Measurements from ENCODE around the gene ITPR2.

The ITPR2 gene

GRCh38 chr12:26825459-26826016, 7.5 kb downstream of the ITPR2 start:
- no peak for DNase-seq (ENCODE audit: low read depth in 1 of 2, low spot score in 1 of 2)

- no peak for DNase-seq (ENCODE audit: low read depth in 1 of 2, low spot score in 1 of 2)
Observed at GRCh38 chr12:26823390-26823789, 9.6 kb downstream of the ITPR2 start.

GRCh38 chr12:26822026-26822425, 11.0 kb downstream of the ITPR2 start:
- DNase-seq (ENCODE audit: low read depth in 1 of 2, low spot score in 1 of 2) = no peak

- no peak for DNase-seq (ENCODE audit: low read depth in 1 of 2, low spot score in 1 of 2)
Observed at GRCh38 chr12:26821212-26821701, 11.7 kb downstream of the ITPR2 start.

- DNase-seq (ENCODE audit: low read depth in 1 of 2, low spot score in 1 of 2) = no peak
Observed at GRCh38 chr12:26818636-26819035, 14.4 kb downstream of the ITPR2 start.

- no peak for DNase-seq (ENCODE audit: low read depth in 1 of 2, low spot score in 1 of 2)
Observed at GRCh38 chr12:26818201-26818600, 14.8 kb downstream of the ITPR2 start.

- no peak for DNase-seq (ENCODE audit: low read depth in 1 of 2, low spot score in 1 of 2)
Observed at GRCh38 chr12:26817183-26817591, 15.8 kb downstream of the ITPR2 start.

- DNase-seq (ENCODE audit: low read depth in 1 of 2, low spot score in 1 of 2) = no peak
Observed at GRCh38 chr12:26813812-26814211, 19.2 kb downstream of the ITPR2 start.

GRCh38 chr12:26810330-26810729, 22.7 kb downstream of the ITPR2 start:
- DNase-seq (ENCODE audit: low read depth in 1 of 2, low spot score in 1 of 2) = no peak

- no peak for DNase-seq (ENCODE audit: low read depth in 1 of 2, low spot score in 1 of 2)
Observed at GRCh38 chr12:26809611-26810285, 23.2 kb downstream of the ITPR2 start.

GRCh38 chr12:26808766-26809476, 24.1 kb downstream of the ITPR2 start:
- no peak for DNase-seq (ENCODE audit: low read depth in 1 of 2, low spot score in 1 of 2)

GRCh38 chr12:26807292-26807691, 25.7 kb downstream of the ITPR2 start:
- no peak for DNase-seq (ENCODE audit: low read depth in 1 of 2, low spot score in 1 of 2)

GRCh38 chr12:26806556-26806955, 26.4 kb downstream of the ITPR2 start:
- DNase-seq (ENCODE audit: low read depth in 1 of 2, low spot score in 1 of 2) = no peak

- DNase-seq (ENCODE audit: low read depth in 1 of 2, low spot score in 1 of 2) = no peak
Observed at GRCh38 chr12:26805401-26805971, 27.5 kb downstream of the ITPR2 start.

GRCh38 chr12:26803552-26803951, 29.4 kb downstream of the ITPR2 start:
- no peak for DNase-seq (ENCODE audit: low read depth in 1 of 2, low spot score in 1 of 2)

- no peak for DNase-seq (ENCODE audit: low read depth in 1 of 2, low spot score in 1 of 2)
Observed at GRCh38 chr12:26801486-26801885, 31.5 kb downstream of the ITPR2 start.

- DNase-seq (ENCODE audit: low read depth in 1 of 2, low spot score in 1 of 2) = no peak
Observed at GRCh38 chr12:26800858-26801257, 32.1 kb downstream of the ITPR2 start.

GRCh38 chr12:26800347-26800746, 32.6 kb downstream of the ITPR2 start:
- no peak for DNase-seq (ENCODE audit: low read depth in 1 of 2, low spot score in 1 of 2)

GRCh38 chr12:26799741-26800140, 33.3 kb downstream of the ITPR2 start:
- DNase-seq (ENCODE audit: low read depth in 1 of 2, low spot score in 1 of 2) = no peak

GRCh38 chr12:26798640-26799039, 34.4 kb downstream of the ITPR2 start:
- DNase-seq (ENCODE audit: low read depth in 1 of 2, low spot score in 1 of 2) = no peak

- no peak for DNase-seq (ENCODE audit: low read depth in 1 of 2, low spot score in 1 of 2)
Observed at GRCh38 chr12:26798023-26798422, 35.0 kb downstream of the ITPR2 start.

GRCh38 chr12:26795910-26796309, 37.1 kb downstream of the ITPR2 start:
- DNase-seq (ENCODE audit: low read depth in 1 of 2, low spot score in 1 of 2) = no peak

Measured in activated T-helper 1 cell treated with anti-CD3 and anti-CD28 coated beads, Interleukin-2, amount 50 U/mL, for 16 hours (primary cell).